ENCODE data around the gene NALCN. TPM values are rescaled to one million over a fixed set of nuclear protein-coding genes. Genes with fewer than 3 reads are reported as not detected.

NALCN gene
- total and polyA plus RNA-seq, 2 experiments from 2014 or later, result not detected

- DNase-seq (ENCODE audit: low read depth in 1 of 2, low spot score in 1 of 2), result no peak
- Histone ChIP-seq H3K9me3 (ENCODE audit: low read depth) (no peaks in the 10 kb centered on the region), H3K4me1 (ENCODE audit: low read depth) (no peaks in the 10 kb centered on the region), H3K36me3 (no peaks in the 10 kb centered on the region), H3K27ac (no peak overlapping the region), H3K4me3 (no peak overlapping the region), H3K27me3 (no peaks in the 10 kb centered on the region)
- TF ChIP-seq CTCF (IDR thresholded peaks at IDR 0.05; ENCODE audit: low read depth, low read length), result no peak
These were observed 167.4 kb downstream of the NALCN start for GRCh38 chr13:101248739-101249514.

GRCh38 chr13:101242720-101243119, 173.6 kb downstream of the NALCN start:
- no peaks in the 10 kb centered on the region for H3K9me3 ChIP-seq (ENCODE audit: low read depth)
- H3K4me3 ChIP-seq, result no peak overlapping the region
- no peak for DNase-seq (ENCODE audit: low read depth in 1 of 2, low spot score in 1 of 2)
- H3K4me1 ChIP-seq (ENCODE audit: low read depth), result no peaks in the 10 kb centered on the region
- H3K27me3 ChIP-seq, result no peaks in the 10 kb centered on the region
- no peak for TF ChIP-seq CTCF (IDR thresholded peaks at IDR 0.05; ENCODE audit: low read depth, low read length)
- no peak overlapping the region for H3K27ac ChIP-seq
- no peaks in the 10 kb centered on the region for H3K36me3 ChIP-seq

GRCh38 chr13:101238555-101238954, 177.8 kb downstream of the NALCN start:
- Histone ChIP-seq H3K27me3 (no peaks in the 10 kb centered on the region), H3K36me3 (no peaks in the 10 kb centered on the region), H3K4me1 (ENCODE audit: low read depth) (no peaks in the 10 kb centered on the region), H3K4me3 (no peak overlapping the region), H3K9me3 (ENCODE audit: low read depth) (no peaks in the 10 kb centered on the region), H3K27ac (no peak overlapping the region)
- no peak for TF ChIP-seq CTCF (IDR thresholded peaks at IDR 0.05; ENCODE audit: low read depth, low read length)
- no peak for DNase-seq (ENCODE audit: low read depth in 1 of 2, low spot score in 1 of 2)

GRCh38 chr13:101231751-101232428, 184.4 kb downstream of the NALCN start:
- H3K27me3 ChIP-seq, result no peaks in the 10 kb centered on the region
- TF ChIP-seq CTCF (IDR thresholded peaks at IDR 0.05; ENCODE audit: low read depth, low read length), result no peak
- H3K4me1 ChIP-seq (ENCODE audit: low read depth), result no peaks in the 10 kb centered on the region
- no peaks in the 10 kb centered on the region for H3K36me3 ChIP-seq
- no peaks in the 10 kb centered on the region for H3K9me3 ChIP-seq (ENCODE audit: low read depth)
- no peak for DNase-seq (ENCODE audit: low read depth in 1 of 2, low spot score in 1 of 2)
- no peak overlapping the region for H3K4me3 ChIP-seq
- H3K27ac ChIP-seq, result no peak overlapping the region

- TF ChIP-seq CTCF (IDR thresholded peaks at IDR 0.05; ENCODE audit: low read depth, low read length), result no peak
- Histone ChIP-seq H3K4me1 (ENCODE audit: low read depth) (no peaks in the 10 kb centered on the region), H3K36me3 (no peaks in the 10 kb centered on the region), H3K27ac (no peak overlapping the region), H3K4me3 (no peak overlapping the region), H3K9me3 (ENCODE audit: low read depth) (no peaks in the 10 kb centered on the region), H3K27me3 (no peaks in the 10 kb centered on the region)
- DNase-seq (ENCODE audit: low read depth in 1 of 2, low spot score in 1 of 2), result no peak
These were observed 185.9 kb downstream of the NALCN start for GRCh38 chr13:101230271-101230890.
